T follicular helper cell (primary cell): ENCODE data around the gene C21orf58.
"Not testable (repeated sequence)": the region's sequence is repeated elsewhere in the genome, so short reads cannot be mapped to it uniquely, and the experiment has no call there.

ENCODE experiments used
- DNase-seq: peaks from one replicate; pipeline ENCODE4 v3.0.0-alpha.2; 2020; ENCODE audit warnings: low read depth

The C21orf58 gene

GRCh38 chr21:46324390-46325072, 861 bp upstream of the C21orf58 start:
- DNase-seq, result peak; percentile 82

GRCh38 chr21:46323227-46323709, 402 bp downstream of the C21orf58 start:
- DNase-seq, result no peak

GRCh38 chr21:46322351-46323226, 1.1 kb downstream of the C21orf58 start:
- DNase-seq, result no peak

GRCh38 chr21:46320331-46320801, 3.3 kb downstream of the C21orf58 start:
- DNase-seq, result no peak

- no peak for DNase-seq
Observed at GRCh38 chr21:46319186-46319585, 4.5 kb downstream of the C21orf58 start.

- DNase-seq, result no peak
Observed at GRCh38 chr21:46318464-46318845, 5.2 kb downstream of the C21orf58 start.

GRCh38 chr21:46317710-46318463, 5.8 kb downstream of the C21orf58 start:
- DNase-seq, result no peak

- DNase-seq, result no peak
Observed at GRCh38 chr21:46316708-46317324, 6.9 kb downstream of the C21orf58 start.

GRCh38 chr21:46314441-46315020, 9.1 kb downstream of the C21orf58 start:
- no peak for DNase-seq

GRCh38 chr21:46312949-46313348, 10.7 kb downstream of the C21orf58 start:
- no peak for DNase-seq

- no peak for DNase-seq
Observed at GRCh38 chr21:46311568-46311967, 12.1 kb downstream of the C21orf58 start.

GRCh38 chr21:46310260-46310659, 13.4 kb downstream of the C21orf58 start:
- not testable (repeated sequence) for DNase-seq

GRCh38 chr21:46308431-46308830, 15.2 kb downstream of the C21orf58 start:
- DNase-seq, result no peak

- no peak for DNase-seq
Observed at GRCh38 chr21:46307625-46308024, 16.0 kb downstream of the C21orf58 start.

- no peak for DNase-seq
Observed at GRCh38 chr21:46304955-46305354, 18.7 kb downstream of the C21orf58 start.

GRCh38 chr21:46304437-46304836, 19.2 kb downstream of the C21orf58 start:
- no peak for DNase-seq

- DNase-seq, result no peak
Observed at GRCh38 chr21:46301759-46302158, 21.9 kb downstream of the C21orf58 start.

GRCh38 chr21:46299167-46299566, 24.5 kb downstream of the C21orf58 start:
- no peak for DNase-seq

- DNase-seq, result no peak
Observed at GRCh38 chr21:46297338-46298271, 26.1 kb downstream of the C21orf58 start.
